Activated CD4-positive, alpha-beta T cell treated with anti-CD3 and anti-CD28 coated beads for 24 hours (primary cell): Measurements from ENCODE around the gene CDKAL1.

Source experiments
- DNase-seq, 2 donors: peaks; one replicate each; pipeline ENCODE4 v3.0.0-alpha.2; 2020; ENCODE audit warnings: low read depth in 2 of 2

CDKAL1 gene

GRCh38 chr6:20960067-20960466 lies 425.8 kb downstream of the CDKAL1 start:
- DNase-seq: no peak

GRCh38 chr6:20965276-20965675 lies 431.0 kb downstream of the CDKAL1 start:
- no peak for DNase-seq

GRCh38 chr6:20965915-20966314 lies 431.7 kb downstream of the CDKAL1 start:
- no peak for DNase-seq

- DNase-seq: no peak
These were observed 435.3 kb downstream of the CDKAL1 start for GRCh38 chr6:20969551-20969950.

- DNase-seq: no peak
These were observed 442.2 kb downstream of the CDKAL1 start for GRCh38 chr6:20976391-20976918.

- DNase-seq: no peak
These were observed 443.9 kb downstream of the CDKAL1 start for GRCh38 chr6:20978151-20978614.

GRCh38 chr6:20979076-20979475 lies 444.8 kb downstream of the CDKAL1 start:
- DNase-seq: no peak

- DNase-seq: no peak
These were observed 449.7 kb downstream of the CDKAL1 start for GRCh38 chr6:20983961-20984360.

- DNase-seq: no peak
These were observed 451.6 kb downstream of the CDKAL1 start for GRCh38 chr6:20985821-20986220.

GRCh38 chr6:20991910-20992309 lies 457.7 kb downstream of the CDKAL1 start:
- no peak for DNase-seq

GRCh38 chr6:20996099-20996498 lies 461.8 kb downstream of the CDKAL1 start:
- no peak for DNase-seq

- DNase-seq: no peak
These were observed 463.0 kb downstream of the CDKAL1 start for GRCh38 chr6:20997143-20997769.

GRCh38 chr6:20997770-20998147 lies 463.5 kb downstream of the CDKAL1 start:
- no peak for DNase-seq

- no peak for DNase-seq
These were observed 464.6 kb downstream of the CDKAL1 start for GRCh38 chr6:20998748-20999448.

- no peak for DNase-seq
These were observed 466.1 kb downstream of the CDKAL1 start for GRCh38 chr6:21000331-21000801.

GRCh38 chr6:21001736-21002135 lies 467.5 kb downstream of the CDKAL1 start:
- DNase-seq: no peak

- no peak for DNase-seq
These were observed 469.7 kb downstream of the CDKAL1 start for GRCh38 chr6:21003780-21004541.

- no peak for DNase-seq
These were observed 471.7 kb downstream of the CDKAL1 start for GRCh38 chr6:21005816-21006570.

- no peak for DNase-seq
These were observed 485.4 kb downstream of the CDKAL1 start for GRCh38 chr6:21019614-21020013.

GRCh38 chr6:21022343-21023107 lies 488.3 kb downstream of the CDKAL1 start:
- no peak for DNase-seq

- DNase-seq: no peak
These were observed 489.0 kb downstream of the CDKAL1 start for GRCh38 chr6:21023210-21023609.
